ACC112 (cell line): ENCODE data around the gene CAPN9.

Source experiments
- H2AFZ ChIP-seq: fragments of 200-600 bp; sonication (generic); one replicate; pipeline ENCODE4 v1.6.0; 2017; ENCODE audit warnings: antibody characterized with exemption, low read length; ENCODE audit not compliant: unreplicated experiment
- H3K27ac ChIP-seq: fragments of 200-600 bp; sonication (generic); 2 replicates; pipeline ENCODE4 v1.5.1; 2014; ENCODE audit warnings: low read depth, mild to moderate bottlenecking, antibody characterized with exemption, low read length, moderate library complexity
- H3K27me3 ChIP-seq: fragments of 200-600 bp; sonication (generic); 2 replicates; pipeline ENCODE4 v1.6.1; 2014; ENCODE audit warnings: mild to moderate bottlenecking, antibody characterized with exemption, low read length, moderate library complexity, mixed read lengths; ENCODE audit not compliant: insufficient read depth
- H3K36me3 ChIP-seq: fragments of 200-600 bp; sonication (generic); 2 replicates; pipeline ENCODE4 v1.6.1; 2016; ENCODE audit warnings: mild to moderate bottlenecking, antibody characterized with exemption, low read length, moderate library complexity, mixed read lengths; ENCODE audit not compliant: insufficient read depth
- H3K4me1 ChIP-seq: fragments of 200-600 bp; sonication (generic); one replicate; pipeline ENCODE4 v1.6.1; 2016; ENCODE audit warnings: low read length, mixed read lengths; ENCODE audit not compliant: insufficient read depth, unreplicated experiment, control insufficient read depth
- H3K4me3 ChIP-seq: fragments of 200-600 bp; sonication (generic); 2 replicates; pipeline ENCODE4 v1.5.1; 2014; ENCODE audit warnings: mild to moderate bottlenecking, low read depth, low read length
- H3K79me2 ChIP-seq: fragments of 200-600 bp; sonication (generic); one replicate; pipeline ENCODE4 v1.6.0; 2016; ENCODE audit warnings: low read length; ENCODE audit not compliant: control insufficient read depth, unreplicated experiment, insufficient read depth

Gene CAPN9

GRCh38 chr1:230824919-230825721 lies 77.9 kb downstream of the CAPN9 start:
- no peaks in the 10 kb centered on the region for H3K36me3 ChIP-seq
- no peak overlapping the region for H2AFZ ChIP-seq
- peaks cover 27% of the 10 kb centered on the region for H3K4me1 ChIP-seq
- H3K79me2 ChIP-seq = no peaks in the 10 kb centered on the region
- peak overlapping the region; percentile 94 for H3K27ac ChIP-seq
- 0 out of 2 replicates have a peak, but pooled peaks cover 4% of the 10 kb centered on the region for H3K27me3 ChIP-seq
- peak overlapping the region; percentile 34; the same call in 1 of the 2 replicates for H3K4me3 ChIP-seq

GRCh38 chr1:230825761-230826160 lies 78.6 kb downstream of the CAPN9 start:
- Histone ChIP-seq H3K27me3 (0 out of 2 replicates have a peak, but pooled peaks cover 4% of the 10 kb centered on the region), H3K4me1 (peaks cover 27% of the 10 kb centered on the region), H3K4me3 (peak overlapping the region; percentile 17; the same call in 1 of the 2 replicates), H3K27ac (peak overlapping the region; percentile 94), H2AFZ (no peak overlapping the region), H3K79me2 (no peaks in the 10 kb centered on the region), H3K36me3 (no peaks in the 10 kb centered on the region)

GRCh38 chr1:230826166-230826875 lies 79.1 kb downstream of the CAPN9 start:
- Histone ChIP-seq H3K27me3 (0 out of 2 replicates have a peak, but pooled peaks cover 2% of the 10 kb centered on the region), H3K4me1 (peaks cover 27% of the 10 kb centered on the region), H3K36me3 (no peaks in the 10 kb centered on the region), H3K79me2 (no peaks in the 10 kb centered on the region), H3K27ac (peak overlapping the region; percentile 94), H3K4me3 (peak overlapping the region; percentile 17; the same call in 1 of the 2 replicates), H2AFZ (no peak overlapping the region)

- Histone ChIP-seq H3K4me3 (no peak overlapping the region), H3K4me1 (peaks cover 27% of the 10 kb centered on the region), H3K79me2 (no peaks in the 10 kb centered on the region), H2AFZ (no peak overlapping the region), H3K27ac (no peak overlapping the region), H3K36me3 (no peaks in the 10 kb centered on the region), H3K27me3 (no peaks in the 10 kb centered on the region)
Observed at GRCh38 chr1:230827081-230827681, 80.0 kb downstream of the CAPN9 start.

GRCh38 chr1:230827801-230828200 lies 80.6 kb downstream of the CAPN9 start:
- Histone ChIP-seq H3K79me2 (no peaks in the 10 kb centered on the region), H3K27me3 (no peaks in the 10 kb centered on the region), H2AFZ (no peak overlapping the region), H3K4me3 (no peak overlapping the region), H3K36me3 (no peaks in the 10 kb centered on the region), H3K27ac (no peak overlapping the region), H3K4me1 (peaks cover 27% of the 10 kb centered on the region)

- no peak overlapping the region for H2AFZ ChIP-seq
- no peak overlapping the region for H3K4me3 ChIP-seq
- H3K79me2 ChIP-seq = no peaks in the 10 kb centered on the region
Observed at GRCh38 chr1:230828421-230828820, 81.2 kb downstream of the CAPN9 start.

GRCh38 chr1:230831771-230832170 lies 84.6 kb downstream of the CAPN9 start:
- Histone ChIP-seq H3K79me2 (no peaks in the 10 kb centered on the region), H3K36me3 (no peaks in the 10 kb centered on the region), H3K27ac (no peak overlapping the region), H3K27me3 (no peaks in the 10 kb centered on the region), H2AFZ (no peak overlapping the region), H3K4me1 (no peaks in the 10 kb centered on the region), H3K4me3 (no peak overlapping the region)

More at GRCh38 chr1:230828421-230828820, 81.2 kb downstream of the CAPN9 start:
- Histone ChIP-seq H3K36me3 (no peaks in the 10 kb centered on the region), H3K4me1 (peaks cover 27% of the 10 kb centered on the region), H3K27ac (no peak overlapping the region), H3K27me3 (no peaks in the 10 kb centered on the region)

GRCh38 chr1:230832476-230832875 lies 85.3 kb downstream of the CAPN9 start:
- H3K27ac ChIP-seq = no peak overlapping the region
- H3K27me3 ChIP-seq = no peaks in the 10 kb centered on the region
- no peak overlapping the region for H3K4me3 ChIP-seq
- H3K36me3 ChIP-seq = no peaks in the 10 kb centered on the region
- H3K4me1 ChIP-seq = no peaks in the 10 kb centered on the region
- H3K79me2 ChIP-seq = no peaks in the 10 kb centered on the region
- no peak overlapping the region for H2AFZ ChIP-seq

- Histone ChIP-seq H3K4me3 (no peak overlapping the region), H3K27ac (no peak overlapping the region), H3K79me2 (no peaks in the 10 kb centered on the region), H3K4me1 (no peaks in the 10 kb centered on the region), H2AFZ (no peak overlapping the region), H3K36me3 (no peaks in the 10 kb centered on the region), H3K27me3 (no peaks in the 10 kb centered on the region)
Observed at GRCh38 chr1:230833511-230833910, 86.3 kb downstream of the CAPN9 start.

- Histone ChIP-seq H3K4me1 (no peaks in the 10 kb centered on the region), H2AFZ (no peak overlapping the region), H3K4me3 (no peak overlapping the region), H3K27me3 (no peaks in the 10 kb centered on the region), H3K36me3 (no peaks in the 10 kb centered on the region), H3K27ac (no peak overlapping the region), H3K79me2 (no peaks in the 10 kb centered on the region)
Observed at GRCh38 chr1:230834292-230834691, 87.1 kb downstream of the CAPN9 start.
